C1 segment of cervical spinal cord (tissue), 14 donors: ENCODE measurements around the gene MYBPH.

Source experiments
- DNase-seq, 14 donors: peaks; one replicate each; lab custom pipeline; 2025; lab: John Stamatoyannopoulos, UW

Gene MYBPH

DNA sequence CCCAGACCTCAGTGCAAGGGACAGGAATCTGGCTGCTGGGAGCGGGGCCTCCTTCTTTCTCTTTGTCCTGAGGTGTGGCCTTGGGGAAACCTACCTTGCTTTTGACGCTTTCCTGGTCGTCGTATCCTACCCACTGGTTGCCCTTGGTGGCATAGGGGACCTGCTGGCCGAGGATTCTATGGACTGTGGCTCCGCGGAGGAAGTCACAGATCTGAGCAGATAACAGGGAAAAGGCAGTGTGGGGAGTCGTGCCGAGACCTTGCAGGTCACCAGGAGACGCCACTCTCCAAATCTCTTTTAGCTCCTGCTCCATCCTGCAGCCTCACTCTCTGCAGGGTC, 4.0 kb upstream of the MYBPH start:
- DNase-seq = no peak

- DNase-seq = no peak
These were observed 3.4 kb upstream of the MYBPH start for GRCh38 chr1:203178821-203179666.

- no peak for DNase-seq
These were observed 2.5 kb upstream of the MYBPH start for GRCh38 chr1:203178083-203178482.

DNA sequence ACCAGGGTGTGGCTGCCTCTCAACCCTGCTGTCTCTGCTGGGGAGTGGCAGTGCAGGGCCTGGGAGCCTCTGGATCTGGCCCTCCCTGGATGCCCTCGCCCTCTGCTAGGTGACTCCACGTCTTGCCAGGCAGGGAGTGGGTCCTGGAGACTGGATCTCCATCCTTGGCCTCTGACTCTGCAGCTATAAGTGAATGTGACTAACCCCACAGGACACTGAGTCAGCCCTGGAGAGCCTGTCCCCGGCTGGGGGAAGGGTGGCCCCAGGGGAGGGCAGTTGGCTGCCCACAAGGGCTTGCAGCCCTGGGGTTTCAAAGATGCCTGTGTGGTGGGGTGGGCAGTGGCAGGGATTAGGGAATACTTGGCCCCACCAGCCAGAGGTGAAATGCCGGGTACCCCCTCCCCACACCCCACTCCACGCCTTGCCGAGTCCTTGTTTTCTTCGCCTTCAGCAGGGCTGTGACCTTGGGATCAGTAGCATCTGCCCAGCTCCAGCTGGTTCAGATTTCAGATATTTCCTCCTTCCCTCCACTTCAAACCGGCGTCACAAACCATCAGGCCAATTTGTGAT, 1.9 kb upstream of the MYBPH start:
- peak in 1 of 14 donors; percentile 32 for DNase-seq

DNA sequence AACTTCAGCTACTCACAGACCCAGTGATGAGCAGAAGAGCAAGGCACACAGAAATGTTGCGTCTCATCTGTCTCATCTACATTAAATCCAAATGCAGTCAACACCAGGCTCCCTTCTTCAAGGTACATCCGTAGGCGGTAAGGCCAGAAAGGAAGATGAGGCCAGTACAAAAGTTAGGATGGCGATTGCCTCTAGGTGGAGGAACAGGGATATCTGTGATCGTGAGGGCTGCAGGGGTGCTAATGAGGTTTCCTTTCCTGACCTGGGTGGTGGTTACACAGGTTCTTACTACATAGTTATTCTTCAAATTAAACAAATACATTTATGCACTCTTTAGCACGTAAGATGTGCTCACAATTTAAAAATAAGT, 1.4 kb upstream of the MYBPH start:
- no peak for DNase-seq

GRCh38 chr1:203176273-203177035, 828 bp upstream of the MYBPH start:
- DNase-seq = no peak

DNA sequence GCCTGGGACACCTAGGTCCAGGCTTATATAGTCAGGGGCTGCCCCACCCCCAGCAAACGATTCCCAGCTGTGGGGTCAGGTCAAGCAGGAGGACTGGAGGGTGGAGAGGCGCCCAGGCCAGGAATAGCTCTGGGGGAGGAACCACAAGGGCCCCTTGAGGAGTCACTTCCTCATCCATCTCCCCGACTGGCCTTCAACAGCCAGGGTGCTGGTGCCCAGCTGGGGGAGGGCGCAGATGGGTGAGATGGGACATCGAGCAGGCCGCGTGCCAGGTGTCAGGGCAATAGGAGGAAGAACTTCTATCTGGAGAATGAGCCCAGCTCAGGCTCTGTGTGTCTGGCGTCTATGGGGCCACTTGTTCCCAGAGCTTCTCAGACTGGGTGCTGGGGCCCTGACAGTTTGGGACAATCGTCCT, 208 bp upstream of the MYBPH start:
- peak in 6 of 14 donors; percentile 16 to 63 (median 42) for DNase-seq

GRCh38 chr1:203174324-203174985, 1.2 kb downstream of the MYBPH start:
- no peak for DNase-seq

- no peak for DNase-seq
These were observed 2.1 kb downstream of the MYBPH start for GRCh38 chr1:203173566-203173965.

DNA sequence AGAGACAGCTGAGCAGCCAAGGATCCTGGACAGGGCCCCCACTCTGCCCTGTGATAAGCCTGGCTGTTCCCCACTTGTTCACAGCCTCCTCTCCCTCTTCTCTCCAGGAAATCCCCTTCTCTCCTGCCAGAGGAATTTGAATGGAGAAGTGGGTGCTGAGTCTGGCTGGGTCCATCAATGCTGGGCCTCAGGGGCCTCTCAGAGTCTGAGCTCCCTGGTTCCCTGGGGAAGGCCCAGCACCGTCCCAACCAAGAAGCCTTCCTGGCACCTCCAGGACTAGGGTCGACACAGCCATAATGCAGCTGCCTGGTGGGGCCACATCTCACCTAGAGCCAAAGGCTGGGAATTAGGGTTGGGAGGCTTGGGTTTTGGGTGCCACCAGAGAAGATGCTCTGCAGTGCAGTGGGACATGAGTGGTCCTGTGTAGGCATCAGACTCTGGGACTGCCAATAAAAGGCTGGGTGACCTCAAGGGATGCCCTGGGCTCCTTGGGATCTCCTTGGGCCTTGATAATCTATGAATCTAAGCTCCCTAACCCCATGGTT, 2.5 kb downstream of the MYBPH start:
- DNase-seq = no peak

DNA sequence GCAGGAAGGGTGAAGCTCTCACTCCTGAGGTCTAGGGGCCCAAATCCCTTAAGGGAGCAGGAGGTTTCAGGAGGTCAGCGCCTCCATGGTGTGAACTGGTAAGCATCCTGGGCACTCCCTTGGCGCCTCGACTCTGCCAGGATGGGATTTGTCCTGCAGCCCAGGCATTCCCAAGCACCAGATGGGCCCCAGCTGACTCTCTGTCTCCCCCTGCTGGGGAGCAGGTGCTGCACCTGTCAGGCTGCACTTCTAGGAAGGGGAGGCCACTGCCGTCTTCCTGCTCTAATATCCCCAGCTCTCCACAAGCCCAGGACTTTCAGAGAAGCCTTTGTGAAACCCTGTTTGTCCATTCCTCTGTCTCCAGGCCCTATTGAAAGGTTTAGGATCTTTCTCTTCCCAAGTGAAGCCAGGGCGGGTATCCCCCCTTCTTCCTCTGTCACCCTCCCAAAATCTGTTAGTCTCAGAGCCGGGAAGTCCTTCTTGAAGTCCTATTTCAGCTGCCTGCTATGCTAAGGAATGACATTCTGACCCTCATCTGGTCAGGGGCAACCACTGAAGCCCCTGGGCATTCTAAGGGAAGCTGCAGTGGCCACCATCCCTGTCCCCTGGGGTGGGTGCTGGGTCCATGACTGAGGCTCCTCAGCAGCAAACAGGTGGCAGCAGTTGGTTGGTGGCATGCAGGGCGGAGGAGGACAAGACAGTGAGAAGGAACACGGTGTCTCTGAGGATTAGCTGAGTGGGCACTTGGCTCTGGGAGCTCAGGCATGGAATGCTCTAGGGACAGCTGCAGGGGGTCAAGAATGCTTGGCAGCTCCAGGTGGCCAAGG, 3.2 kb downstream of the MYBPH start:
- peak in 8 of 14 donors; percentile 18 to 60 (median 46) for DNase-seq

GRCh38 chr1:203171341-203172183, 4.1 kb downstream of the MYBPH start:
- no peak for DNase-seq

DNA sequence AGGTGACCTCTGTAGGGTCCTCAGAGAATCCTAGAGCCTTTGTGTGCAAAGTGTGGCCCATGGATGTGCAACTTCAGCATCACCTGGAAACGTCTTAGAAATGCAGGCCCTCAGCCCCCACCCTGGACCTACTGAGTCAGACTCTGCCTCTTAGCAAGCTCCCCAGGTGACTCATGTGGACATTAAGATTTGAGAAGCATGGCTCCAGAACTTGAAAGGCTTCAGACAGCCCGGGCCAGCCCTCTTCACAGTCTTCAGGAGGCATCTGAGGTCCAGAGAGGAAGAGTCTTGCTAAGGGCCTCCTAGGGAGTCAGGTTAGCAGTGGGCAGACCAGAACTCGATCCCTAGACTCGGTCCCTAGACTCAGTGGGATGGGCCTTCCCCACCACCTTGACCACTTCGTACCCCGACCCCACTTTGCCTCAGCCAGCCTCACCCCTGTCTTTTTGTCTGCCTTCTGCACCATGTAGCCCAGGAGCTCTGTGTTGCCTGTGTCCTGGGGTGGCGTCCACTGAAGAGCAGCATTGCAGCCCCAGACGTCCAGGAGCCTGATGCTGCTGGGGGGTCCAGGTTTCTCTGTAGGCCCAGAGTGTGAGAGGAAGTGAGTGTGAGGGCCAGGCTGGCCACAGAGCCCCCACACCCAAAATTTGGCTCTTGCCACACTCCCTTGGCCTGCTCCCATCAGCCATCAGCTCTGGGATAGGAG, 4.8 kb downstream of the MYBPH start:
- no peak for DNase-seq

- no peak for DNase-seq
These were observed 5.7 kb downstream of the MYBPH start for GRCh38 chr1:203169770-203170520.

DNA sequence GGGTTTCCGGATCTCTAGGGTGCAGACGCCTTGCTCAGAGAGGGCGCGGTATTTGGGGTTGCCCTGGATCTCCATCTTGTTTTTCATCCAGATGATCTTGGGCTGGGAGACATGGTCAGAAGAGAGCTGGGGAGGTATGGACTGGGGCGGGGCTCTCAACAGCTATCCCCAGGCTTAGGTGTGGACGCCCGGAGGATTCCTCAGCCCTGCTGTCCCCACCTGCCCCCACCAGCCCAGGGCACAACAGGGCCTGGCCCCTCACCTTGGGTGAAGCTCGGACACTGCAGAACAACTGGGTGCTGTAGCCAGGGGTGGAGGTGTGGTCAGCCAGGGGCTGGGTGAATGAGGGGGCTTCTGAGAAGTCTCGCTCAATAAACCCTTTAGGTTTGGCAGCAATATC, 6.6 kb downstream of the MYBPH start:
- no peak for DNase-seq

DNA sequence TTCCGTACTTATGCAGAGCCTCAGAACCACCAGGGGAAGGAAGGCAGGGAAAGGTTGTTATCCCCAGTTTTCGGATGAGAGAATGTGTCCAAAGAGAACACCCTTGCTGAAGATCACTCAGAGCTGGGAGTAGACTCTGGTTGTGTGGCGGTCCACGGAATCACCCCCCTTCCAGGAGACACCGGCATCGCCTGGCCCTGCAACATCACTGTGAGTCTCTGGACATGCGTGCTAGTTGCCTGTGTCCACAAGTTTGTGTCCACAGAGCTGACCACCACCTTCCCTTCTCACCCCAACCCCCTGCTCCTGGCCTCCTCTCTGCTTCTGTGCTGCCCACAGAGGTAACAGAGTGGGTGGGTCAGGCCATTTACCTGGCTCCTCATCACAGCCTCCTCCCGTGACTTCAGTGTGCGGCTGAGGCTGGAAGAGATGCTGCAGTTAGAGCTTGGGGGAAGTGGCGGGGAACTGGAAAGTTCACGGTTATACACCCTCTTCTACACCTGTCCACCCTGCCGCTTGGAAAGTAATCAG, 7.3 kb downstream of the MYBPH start:
- no peak for DNase-seq

DNA sequence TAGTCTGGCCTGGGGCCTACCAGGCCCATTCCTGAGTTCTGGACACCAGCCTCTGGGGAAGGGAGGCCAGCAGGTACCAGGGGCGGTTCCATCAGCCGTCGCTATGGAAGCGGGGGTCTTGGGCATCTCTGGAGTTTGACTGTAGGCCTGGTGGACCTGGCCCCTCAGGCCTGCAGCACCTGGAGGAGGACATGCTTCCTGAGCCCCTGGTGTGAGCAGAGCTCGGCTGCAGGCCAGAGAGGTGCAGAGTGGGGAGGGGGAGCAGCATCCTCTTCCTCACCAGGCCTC, 7.8 kb downstream of the MYBPH start:
- no peak for DNase-seq

DNA sequence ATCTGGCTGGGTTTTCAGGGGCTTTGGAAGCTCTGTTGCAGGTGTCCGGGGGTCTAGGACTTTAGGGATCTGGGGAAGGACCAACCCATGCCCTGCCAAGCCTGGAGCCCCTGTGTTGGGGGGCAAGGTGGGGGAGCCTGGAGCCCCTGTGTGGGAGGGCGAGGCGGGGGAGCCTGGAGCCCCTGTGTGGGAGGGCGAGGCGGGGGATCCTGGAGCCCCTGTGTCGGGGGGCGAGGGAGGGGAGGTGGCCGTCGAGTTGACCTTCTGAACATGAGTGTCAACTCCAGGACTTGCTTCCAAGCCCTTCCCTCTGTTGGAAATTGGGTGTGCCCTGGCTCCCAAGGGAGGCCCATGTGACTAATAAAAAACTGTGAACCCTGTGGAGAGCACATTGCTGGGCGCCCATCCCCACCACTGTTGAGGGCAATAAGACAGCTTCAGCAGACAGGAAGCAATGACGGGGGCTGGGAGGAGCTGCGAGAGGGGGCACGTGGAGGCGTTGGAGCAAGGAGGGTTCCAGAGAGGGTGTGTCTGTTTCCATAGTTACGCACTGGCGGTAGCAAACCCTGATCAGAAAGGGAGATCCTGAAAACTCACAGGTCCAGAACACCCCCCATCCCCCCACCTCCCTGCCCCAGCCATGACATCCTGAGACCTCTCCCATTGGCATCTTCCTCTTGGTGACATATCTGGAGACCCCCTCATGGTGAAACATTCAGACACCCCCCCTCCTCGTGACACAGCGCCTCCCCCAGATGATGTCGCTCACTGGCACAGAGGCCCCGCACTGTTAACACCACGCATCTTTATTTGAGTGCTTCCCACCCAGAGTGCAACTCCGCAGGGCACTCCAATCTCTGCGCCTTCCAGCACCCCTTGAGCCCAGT, 8.4 kb downstream of the MYBPH start:
- DNase-seq = no peak
